HS-5 (cell line): Measurements from ENCODE around the gene IRAG1.

ENCODE experiments used
- DNase-seq: peaks from one replicate; pipeline ENCODE4 v3.0.0-alpha.2; 2012; ENCODE audit warnings: low read depth

Gene IRAG1, protein sequence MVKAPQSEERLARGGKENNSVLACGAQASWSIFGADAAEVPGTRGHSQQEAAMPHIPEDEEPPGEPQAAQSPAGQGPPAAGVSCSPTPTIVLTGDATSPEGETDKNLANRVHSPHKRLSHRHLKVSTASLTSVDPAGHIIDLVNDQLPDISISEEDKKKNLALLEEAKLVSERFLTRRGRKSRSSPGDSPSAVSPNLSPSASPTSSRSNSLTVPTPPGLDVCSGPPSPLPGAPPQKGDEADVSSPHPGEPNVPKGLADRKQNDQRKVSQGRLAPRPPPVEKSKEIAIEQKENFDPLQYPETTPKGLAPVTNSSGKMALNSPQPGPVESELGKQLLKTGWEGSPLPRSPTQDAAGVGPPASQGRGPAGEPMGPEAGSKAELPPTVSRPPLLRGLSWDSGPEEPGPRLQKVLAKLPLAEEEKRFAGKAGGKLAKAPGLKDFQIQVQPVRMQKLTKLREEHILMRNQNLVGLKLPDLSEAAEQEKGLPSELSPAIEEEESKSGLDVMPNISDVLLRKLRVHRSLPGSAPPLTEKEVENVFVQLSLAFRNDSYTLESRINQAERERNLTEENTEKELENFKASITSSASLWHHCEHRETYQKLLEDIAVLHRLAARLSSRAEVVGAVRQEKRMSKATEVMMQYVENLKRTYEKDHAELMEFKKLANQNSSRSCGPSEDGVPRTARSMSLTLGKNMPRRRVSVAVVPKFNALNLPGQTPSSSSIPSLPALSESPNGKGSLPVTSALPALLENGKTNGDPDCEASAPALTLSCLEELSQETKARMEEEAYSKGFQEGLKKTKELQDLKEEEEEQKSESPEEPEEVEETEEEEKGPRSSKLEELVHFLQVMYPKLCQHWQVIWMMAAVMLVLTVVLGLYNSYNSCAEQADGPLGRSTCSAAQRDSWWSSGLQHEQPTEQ

GRCh38 chr11:10693509-10694081 lies at the start of gene IRAG1:
Gene IRAG1 (minus strand): TSS chr11:10693755. CDS start chr11:10693602, 153 bp downstream.
- no peak for DNase-seq

- DNase-seq: peak; percentile 47
Observed at GRCh38 chr11:10742460-10743208, 49.1 kb upstream of the IRAG1 start.

GRCh38 chr11:10735481-10736475 lies 42.2 kb upstream of the IRAG1 start:
- DNase-seq: peak; percentile 85

DNA sequence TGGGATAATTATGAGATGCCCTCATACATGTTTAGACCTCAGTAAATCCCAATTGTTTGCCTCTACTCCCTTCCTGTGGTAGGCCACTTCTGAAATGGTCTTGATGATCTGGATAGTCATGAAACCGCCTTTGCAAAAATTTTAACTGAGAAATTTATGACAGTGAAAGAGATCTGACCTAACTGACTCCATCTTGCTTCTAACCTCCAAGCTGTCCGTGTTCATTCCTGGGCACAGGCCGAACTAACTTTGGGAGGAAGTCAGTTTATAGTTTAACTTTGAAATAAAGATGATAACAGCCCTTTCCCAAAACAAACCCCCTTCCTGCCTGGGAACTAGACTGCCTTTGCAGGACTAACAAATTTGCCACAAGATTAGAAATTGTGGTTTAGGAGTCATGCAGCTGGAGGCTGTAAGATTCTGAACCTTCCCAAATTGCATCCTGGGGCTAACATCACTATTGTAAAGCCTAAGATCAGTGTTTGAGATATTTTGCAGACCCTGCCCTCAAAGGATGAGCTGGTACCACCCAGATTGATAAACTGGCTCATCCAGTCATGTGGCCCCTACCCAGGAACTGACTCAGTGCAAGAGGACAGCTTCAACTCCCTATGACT lies 37.6 kb upstream of the IRAG1 start:
- no peak for DNase-seq

DNA sequence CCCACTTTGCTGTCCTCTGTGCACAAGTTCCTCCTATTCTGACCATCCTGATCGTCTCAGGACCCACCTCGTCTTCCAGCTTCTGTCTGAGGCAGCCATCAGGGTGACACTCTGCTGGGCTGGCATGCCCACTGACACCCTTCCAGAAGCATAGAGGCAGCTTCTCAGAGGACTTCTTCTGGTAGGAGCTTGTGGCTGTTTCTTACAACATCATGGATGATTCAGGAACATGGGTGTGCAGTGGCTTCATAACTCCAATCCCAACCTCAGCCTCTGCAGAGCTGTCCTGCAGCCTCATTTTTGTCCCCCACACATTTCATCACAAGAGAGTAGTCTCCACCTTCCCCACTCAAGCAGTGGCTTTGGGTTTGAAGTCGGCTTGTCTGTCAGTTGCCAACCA lies 36.6 kb upstream of the IRAG1 start:
- no peak for DNase-seq

DNA sequence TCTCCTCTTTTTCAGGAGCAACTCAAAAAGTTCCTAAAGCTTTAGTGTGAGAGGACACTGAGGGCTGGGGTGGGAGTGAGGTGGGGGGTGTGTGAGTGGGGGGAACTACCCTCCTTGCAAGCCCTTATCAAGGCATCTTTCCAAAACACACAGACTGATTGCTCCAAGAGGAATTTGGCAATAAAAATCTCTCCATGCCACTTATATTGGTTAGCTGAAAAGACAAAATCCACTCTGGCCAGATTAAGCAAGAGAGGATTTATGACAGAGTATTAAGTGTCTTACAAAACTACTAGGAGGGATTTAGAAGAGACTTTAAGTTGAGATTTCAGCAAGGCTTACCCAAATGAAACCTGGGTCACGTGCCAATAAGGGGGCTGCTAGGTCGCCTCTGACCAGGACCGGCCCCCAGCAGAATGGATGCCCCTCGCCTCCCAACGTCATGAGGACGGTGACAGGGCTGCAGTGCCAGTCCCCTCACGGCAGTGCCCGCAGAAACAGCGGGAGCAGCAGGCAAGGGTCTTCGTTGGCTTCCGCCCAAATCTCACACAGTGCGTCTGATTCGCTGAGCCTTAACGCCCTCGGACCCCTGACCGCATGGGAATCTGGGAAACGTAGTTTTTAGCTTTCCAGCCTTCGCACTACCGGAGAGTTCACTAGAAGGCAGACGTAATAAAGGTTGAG lies 35.4 kb upstream of the IRAG1 start:
- no peak for DNase-seq

GRCh38 chr11:10728154-10728553 lies 34.6 kb upstream of the IRAG1 start:
- DNase-seq: no peak

GRCh38 chr11:10727146-10727851 lies 33.7 kb upstream of the IRAG1 start:
- DNase-seq: no peak

DNA sequence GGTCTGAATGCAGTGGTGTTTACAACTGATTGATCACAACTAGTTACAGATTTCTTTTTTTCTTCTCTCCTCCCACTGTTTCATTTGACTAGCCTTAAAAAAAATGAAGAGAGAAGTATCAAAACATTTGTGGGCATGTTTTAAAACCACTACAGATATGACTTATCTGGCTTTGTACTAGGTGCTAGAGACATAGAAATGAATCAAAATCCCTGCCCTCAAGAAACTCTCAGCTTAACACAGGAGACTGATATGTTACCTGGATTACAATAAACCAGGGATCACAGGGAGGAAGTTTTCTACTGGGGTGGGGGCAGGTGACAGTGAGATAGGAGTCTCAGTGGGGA lies 32.3 kb upstream of the IRAG1 start:
- no peak for DNase-seq

DNA sequence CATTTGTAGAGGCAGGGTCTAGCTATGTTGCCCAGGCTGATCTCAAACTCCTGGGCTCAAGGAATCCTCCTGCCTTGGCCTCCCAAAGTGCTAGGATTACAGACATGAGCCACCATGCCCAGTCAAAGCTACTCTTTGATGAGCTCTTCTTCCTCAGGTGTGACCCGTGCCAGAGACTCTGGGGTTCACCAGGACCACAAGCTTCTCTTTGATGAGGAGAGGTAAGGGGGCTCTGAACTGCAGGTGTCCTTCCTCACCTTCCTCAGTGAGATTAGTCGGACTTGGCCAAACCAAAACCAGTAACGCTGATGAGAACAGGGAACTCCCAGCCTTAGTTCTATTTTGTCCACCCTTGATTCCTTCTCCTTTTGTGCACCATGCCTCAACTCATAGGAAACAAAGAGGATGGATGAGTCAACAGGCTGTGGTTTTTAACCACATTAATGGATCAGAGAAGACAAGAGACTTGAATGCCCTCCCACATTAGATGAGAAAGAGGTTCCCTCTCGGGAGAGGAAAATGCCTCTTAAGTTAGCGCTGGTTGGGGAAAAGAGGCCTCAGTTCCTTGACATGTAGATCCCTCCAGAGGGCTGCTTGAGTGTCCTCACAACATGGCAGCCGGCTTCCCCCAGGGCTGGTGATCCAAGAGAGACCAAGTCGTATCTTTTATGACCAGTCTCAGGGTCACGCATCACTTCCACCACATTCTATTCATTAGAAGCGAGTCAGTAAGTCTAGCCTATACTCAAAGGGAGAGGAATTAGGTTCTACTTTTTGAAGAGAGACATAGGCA lies 31.8 kb upstream of the IRAG1 start:
- peak; percentile 49 for DNase-seq

DNA sequence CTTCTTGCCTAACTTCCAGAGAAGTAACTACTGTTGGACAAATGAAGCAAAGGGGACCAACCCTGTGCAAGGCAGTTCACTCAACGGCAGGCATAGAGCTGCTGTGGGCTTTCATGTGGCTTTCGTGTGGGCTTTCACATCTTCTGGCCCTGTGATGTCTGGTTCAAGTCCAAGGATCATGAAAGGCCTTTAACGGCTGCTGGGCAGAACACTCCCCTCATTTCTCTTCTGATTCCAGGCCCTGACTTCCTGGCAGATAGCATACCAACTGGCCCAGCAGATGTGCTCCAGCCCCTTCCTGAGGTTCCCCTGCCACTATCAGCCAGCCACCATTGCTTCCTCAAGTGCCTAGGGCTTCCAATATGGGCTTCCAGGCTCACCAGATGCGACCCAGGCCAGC lies 28.8 kb upstream of the IRAG1 start:
- no peak for DNase-seq

DNA sequence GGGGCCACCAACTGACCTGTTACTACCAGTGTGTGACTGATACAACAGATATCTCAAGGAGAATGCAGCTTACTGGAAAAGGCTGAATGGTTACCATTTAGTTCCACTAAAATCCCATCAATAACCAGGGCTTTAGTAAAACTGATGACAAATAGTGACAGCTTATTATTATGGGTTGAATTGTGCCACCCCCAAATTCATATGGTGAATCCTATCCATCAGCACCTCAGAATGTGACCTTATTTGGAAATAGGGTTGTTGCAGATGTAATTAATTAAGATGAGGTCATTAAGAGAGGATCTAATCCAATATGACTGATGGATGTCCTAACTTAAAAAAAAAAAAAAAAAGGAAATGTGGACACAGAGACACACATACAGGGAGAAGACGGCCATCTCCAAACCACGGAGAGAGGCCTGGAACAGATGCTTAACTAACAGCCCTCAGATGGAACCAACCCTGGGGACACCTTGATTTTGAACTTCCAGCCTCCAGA lies 27.4 kb upstream of the IRAG1 start:
- DNase-seq: no peak

DNA sequence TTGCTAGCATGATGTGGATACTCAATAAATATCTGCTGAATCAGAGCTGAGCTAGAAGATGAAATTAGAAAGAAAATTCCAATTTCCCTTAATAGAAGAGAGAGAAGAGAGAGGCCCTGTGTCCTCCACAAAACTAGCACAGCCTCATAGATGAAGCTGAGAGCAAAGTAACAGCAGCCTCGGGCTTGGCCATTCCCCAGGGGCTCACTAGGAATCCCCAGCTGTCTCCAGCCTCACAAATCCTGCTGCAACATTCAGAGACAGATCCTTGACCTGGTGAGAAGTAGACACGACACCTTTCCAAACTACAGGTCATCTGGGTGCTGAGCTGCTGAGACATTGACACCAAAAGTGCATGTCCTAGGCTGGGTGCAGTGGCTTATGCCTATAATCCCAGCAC lies 26.1 kb upstream of the IRAG1 start:
- no peak for DNase-seq

- no peak for DNase-seq
Observed at GRCh38 chr11:10716543-10717259, 23.1 kb upstream of the IRAG1 start.

GRCh38 chr11:10716122-10716521 lies 22.6 kb upstream of the IRAG1 start:
- DNase-seq: no peak

DNA sequence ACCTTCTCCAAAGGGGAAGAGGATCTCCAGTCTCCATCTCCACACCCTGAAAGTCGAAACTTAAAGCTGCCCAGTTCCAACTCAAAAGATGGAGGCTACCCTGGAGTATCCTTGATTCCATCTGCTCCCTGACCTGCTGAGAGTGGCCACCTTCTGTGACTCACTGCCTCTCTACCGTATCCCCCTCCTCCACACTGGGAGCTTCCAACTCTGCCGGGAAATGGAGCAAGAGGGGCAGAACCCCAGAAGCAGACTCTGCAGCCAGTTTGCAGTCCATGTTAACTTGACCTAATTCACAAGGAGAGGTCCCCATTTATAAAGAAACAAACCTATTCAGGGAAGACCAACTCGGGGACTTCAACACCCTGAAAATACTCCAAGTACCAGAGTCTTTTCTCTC lies 22.0 kb upstream of the IRAG1 start:
- DNase-seq: no peak

- no peak for DNase-seq
Observed at GRCh38 chr11:10709299-10710086, 15.9 kb upstream of the IRAG1 start.
